Esophagus squamous epithelium (tissue), 5 donors: ENCODE data around the gene MINDY3. TPM values are rescaled to one million over a fixed set of nuclear protein-coding genes. Genes with fewer than 3 reads are reported as not detected.
A peak's percentile ranks its signal among the peaks of the same experiment; 100 is the strongest.

Source experiments
- DNase-seq: peaks from one replicate; lab custom pipeline; 2025; lab: John Stamatoyannopoulos, UW
- H3K27ac ChIP-seq, 4 donors: fragments of 200-600 bp; sonication (generic); one replicate each; pipeline ENCODE4 v1.5.1; 2016 to 2019; ENCODE audit warnings: mild to moderate bottlenecking in 1 of 4
- H3K27me3 ChIP-seq, 4 donors: fragments of 200-600 bp; sonication (generic); 1 replicate in 3 of 4; 2 replicates in 1 of 4; pipeline versions ENCODE4 v1.5.1 to v1.6.0; 2017 to 2021; ENCODE audit warnings: antibody characterized with exemption in 1 of 4
- H3K36me3 ChIP-seq, 3 donors: fragments of 200-600 bp; sonication (generic); one replicate each; pipeline ENCODE4 v1.5.1; 2016 to 2019
- H3K4me1 ChIP-seq, 3 donors: fragments of 200-600 bp; sonication (generic); one replicate each; pipeline ENCODE4 v1.5.1; 2017 to 2019
- H3K4me3 ChIP-seq, 4 donors: fragments of 200-600 bp; sonication (generic); 1 replicate in 3 of 4; 2 replicates in 1 of 4; pipeline ENCODE4 v1.5.1; 2016 to 2019; ENCODE audit warnings: mild to moderate bottlenecking in 2 of 4, moderate library complexity in 1 of 4
- H3K9me3 ChIP-seq, 3 donors: fragments of 200-600 bp; sonication (generic); one replicate each; pipeline ENCODE4 v1.5.1; 2016 to 2019
- CTCF ChIP-seq, 6 experiments: fragments of 450-650 bp in 4 of 6; fragments of 200-600 bp in 2 of 6; sonication (generic) in 2 of 6; IDR thresholded peaks; one replicate each; pipeline ENCODE4 v1.5.1; 2016 to 2019; ENCODE audit warnings: antibody characterized with exemption in 6 of 6, mild to moderate bottlenecking in 4 of 6, moderate library complexity in 4 of 6
- POLR2A ChIP-seq, 4 donors: fragments of 450-650 bp; IDR thresholded peaks; one replicate each; pipeline ENCODE4 v1.6.1; 2017; ENCODE audit warnings: antibody characterized with exemption in 4 of 4, mild to moderate bottlenecking in 4 of 4, moderate library complexity in 3 of 4
- WGBS, 2 donors: methylation state at CpG; one replicate each; pipeline ENCODE4 v1.1.5; 2018; 5-methylcytosine and 5-hydroxymethylcytosine counted together
- intact Hi-C: fragments of 100-400 bp; cut with DNase I; formaldehyde crosslinking; loops from one replicate; pipeline ENCODE4 v1.15.0; 2022
- total RNA-seq, 4 donors: library from RNA; depleted of rRNA; stranded (reverse); fragments of >200 nt; gene quantifications; one replicate each; pipeline ENCODE4 v1.1.0, GENCODE V29; 2016
- donor health status: DM: yes; HTN: yes; CAD: no.

Gene MINDY3
- total RNA-seq = 10 to 100 TPM in 3 of 4 donors, 1 to 10 TPM in 1; 9.5 to 25.0 (median 17.5) TPM

GRCh38 chr10:15859906-15860691 is at the start of gene MINDY3:
MINDY3 (minus strand) TSS chr10:15860507; CDS start chr10:15860299, 208 bp downstream.
- Histone ChIP-seq H3K27ac (peak within 1 kb of the TSS; percentile 47 to 83 (median 76)), H3K9me3 (no peaks in the 10 kb centered on the region), H3K36me3 (no peaks in the 10 kb centered on the region), H3K4me1 (peaks cover 5 to 42% (median 15%) of the 10 kb centered on the region in 3 donors), H3K4me3 (peak within 1 kb of the TSS; percentile 62 to 91 (median 83)), H3K27me3 (peaks cover 0 to 32% (median 0%) of the 10 kb centered on the region in 4 donors)
- WGBS, 2 donors = 1 to 3% methylated on average over 21 to 27 of the region's 47 CpGs
- no peak for TF ChIP-seq CTCF (IDR thresholded peaks at IDR 0.05)
- TF ChIP-seq POLR2A (IDR thresholded peaks at IDR 0.05) = peak in 1 of 4 donors; percentile 16
- intact Hi-C loops = no loop called here
- DNase-seq = peak; percentile 4

- 26 to 51% methylated on average over 3 of the region's 3 CpGs for WGBS, 2 donors
- Histone ChIP-seq H3K27ac (no peak overlapping the region), H3K4me1 (peaks cover 0 to 4% (median 0%) of the 10 kb centered on the region in 3 donors), H3K9me3 (no peaks in the 10 kb centered on the region), H3K27me3 (peaks cover 0 to 24% (median 0%) of the 10 kb centered on the region in 4 donors), H3K36me3 (no peaks in the 10 kb centered on the region), H3K4me3 (no peak overlapping the region)
- TF ChIP-seq CTCF (IDR thresholded peaks at IDR 0.05) (no peak), POLR2A (IDR thresholded peaks at IDR 0.05) (no peak)
- DNase-seq = no peak
- intact Hi-C loops = no loop called here
Observed at GRCh38 chr10:15901889-15902288, 41.6 kb upstream of the MINDY3 start.

GRCh38 chr10:15898046-15898445 is 37.7 kb upstream of the MINDY3 start:
- no peaks in the 10 kb centered on the region for H3K36me3 ChIP-seq
- no peak for DNase-seq
- no peak overlapping the region for H3K27ac ChIP-seq
- WGBS, 2 donors = 51 to 60% methylated on average over 4 of the region's 4 CpGs
- intact Hi-C loops = no loop called here
- H3K4me1 ChIP-seq = peaks cover 0 to 4% (median 0%) of the 10 kb centered on the region in 3 donors
- no peak overlapping the region for H3K4me3 ChIP-seq
- H3K27me3 ChIP-seq = peaks cover 0 to 35% (median 0%) of the 10 kb centered on the region in 4 donors
- TF ChIP-seq POLR2A (IDR thresholded peaks at IDR 0.05) = no peak
- peak in 2 of 6 experiments; percentile 28 to 36 for TF ChIP-seq CTCF (IDR thresholded peaks at IDR 0.05)
- H3K9me3 ChIP-seq = no peaks in the 10 kb centered on the region

GRCh38 chr10:15897287-15897686 is 37.0 kb upstream of the MINDY3 start:
- no peak for TF ChIP-seq CTCF (IDR thresholded peaks at IDR 0.05)
- no peak for TF ChIP-seq POLR2A (IDR thresholded peaks at IDR 0.05)
- DNase-seq = no peak
- Histone ChIP-seq H3K27ac (no peak overlapping the region), H3K4me3 (no peak overlapping the region), H3K27me3 (peaks cover 0 to 35% (median 0%) of the 10 kb centered on the region in 4 donors), H3K4me1 (peaks cover 0 to 4% (median 0%) of the 10 kb centered on the region in 3 donors), H3K9me3 (no peaks in the 10 kb centered on the region), H3K36me3 (no peaks in the 10 kb centered on the region)
- WGBS, 2 donors = 43 to 48% methylated on average over 3 of the region's 3 CpGs
- intact Hi-C loops = no loop called here

GRCh38 chr10:15896654-15897053 is 36.3 kb upstream of the MINDY3 start:
- intact Hi-C loops = no loop called here
- no peaks in the 10 kb centered on the region for H3K4me1 ChIP-seq
- no peaks in the 10 kb centered on the region for H3K36me3 ChIP-seq
- TF ChIP-seq POLR2A (IDR thresholded peaks at IDR 0.05) (no peak), CTCF (IDR thresholded peaks at IDR 0.05) (no peak)
- 86 to 88% methylated on average over 4 of the region's 4 CpGs for WGBS, 2 donors
- peaks cover 0 to 29% (median 0%) of the 10 kb centered on the region in 4 donors for H3K27me3 ChIP-seq
- DNase-seq = no peak
- H3K27ac ChIP-seq = no peak overlapping the region
- no peaks in the 10 kb centered on the region for H3K9me3 ChIP-seq
- no peak overlapping the region for H3K4me3 ChIP-seq
